Measurements from ENCODE around the gene NME7. TPM values are rescaled to one million over a fixed set of nuclear protein-coding genes. Genes with fewer than 3 reads are reported as not detected.

Gene NME7
- total RNA-seq, 2 donors from 2014 or later: 4.1 to 4.8 TPM

GRCh38 chr1:169217636-169218035 is 150.0 kb downstream of the NME7 start:
- H3K36me3 ChIP-seq: no peaks in the 10 kb centered on the region
- no peaks in the 10 kb centered on the region for H3K27me3 ChIP-seq
- H3K9ac ChIP-seq (ENCODE audit: low read depth in 2 of 2, low read length in 2 of 2): no peak overlapping the region
- no peak overlapping the region for H3K27ac ChIP-seq
- no peak for TF ChIP-seq CTCF (IDR thresholded peaks at IDR 0.05)
- DNase-seq: no peak
- no peaks in the 10 kb centered on the region for H3K9me3 ChIP-seq
- no peaks in the 10 kb centered on the region for H3K4me1 ChIP-seq
- H3K4me3 ChIP-seq: no peak overlapping the region
- intact Hi-C loops (cut with DNase I): no loop called here

GRCh38 chr1:169214598-169214997 is 153.0 kb downstream of the NME7 start:
- H3K4me1 ChIP-seq: no peaks in the 10 kb centered on the region
- no peak overlapping the region for H3K27ac ChIP-seq
- intact Hi-C loops (cut with DNase I): no loop called here
- H3K9me3 ChIP-seq: no peaks in the 10 kb centered on the region
- H3K27me3 ChIP-seq: no peaks in the 10 kb centered on the region
- no peak for DNase-seq
- H3K9ac ChIP-seq (ENCODE audit: low read depth in 2 of 2, low read length in 2 of 2): no peak overlapping the region
- no peaks in the 10 kb centered on the region for H3K36me3 ChIP-seq
- no peak for TF ChIP-seq CTCF (IDR thresholded peaks at IDR 0.05)
- no peak overlapping the region for H3K4me3 ChIP-seq

- intact Hi-C loops (cut with DNase I): no loop called here
Observed at GRCh38 chr1:169212088-169212487, 155.5 kb downstream of the NME7 start.

GRCh38 chr1:169207797-169208520 is 159.6 kb downstream of the NME7 start:
- Histone ChIP-seq H3K27me3 (no peaks in the 10 kb centered on the region), H3K9ac (ENCODE audit: low read depth in 2 of 2, low read length in 2 of 2) (no peak overlapping the region), H3K4me3 (no peak overlapping the region), H3K36me3 (no peaks in the 10 kb centered on the region), H3K4me1 (no peaks in the 10 kb centered on the region), H3K9me3 (no peaks in the 10 kb centered on the region), H3K27ac (no peak overlapping the region)
- no peak for TF ChIP-seq CTCF (IDR thresholded peaks at IDR 0.05)
- intact Hi-C loops (cut with DNase I): no loop called here
- no peak for DNase-seq

More at GRCh38 chr1:169212088-169212487, 155.5 kb downstream of the NME7 start:
- Histone ChIP-seq H3K27me3 (no peaks in the 10 kb centered on the region), H3K4me3 (no peak overlapping the region), H3K4me1 (no peaks in the 10 kb centered on the region), H3K27ac (no peak overlapping the region), H3K36me3 (no peaks in the 10 kb centered on the region), H3K9me3 (no peaks in the 10 kb centered on the region), H3K9ac (ENCODE audit: low read depth in 2 of 2, low read length in 2 of 2) (no peak overlapping the region)
- no peak for DNase-seq
- TF ChIP-seq CTCF (IDR thresholded peaks at IDR 0.05): no peak

- H3K27ac ChIP-seq: no peak overlapping the region
- H3K4me1 ChIP-seq: no peaks in the 10 kb centered on the region
- no peak overlapping the region for H3K4me3 ChIP-seq
- H3K9ac ChIP-seq (ENCODE audit: low read depth in 2 of 2, low read length in 2 of 2): no peak overlapping the region
- no peaks in the 10 kb centered on the region for H3K27me3 ChIP-seq
- no peaks in the 10 kb centered on the region for H3K9me3 ChIP-seq
- no peak for TF ChIP-seq CTCF (IDR thresholded peaks at IDR 0.05)
- H3K36me3 ChIP-seq: no peaks in the 10 kb centered on the region
- intact Hi-C loops (cut with DNase I): no loop called here
- no peak for DNase-seq
Observed at GRCh38 chr1:169204157-169204556, 163.4 kb downstream of the NME7 start.
